Measurements from ENCODE around the gene OR10A5.
"Not testable (repeated sequence)": the region's sequence is repeated elsewhere in the genome, so short reads cannot be mapped to it uniquely, and the experiment has no call there.

OR10A5 gene

GRCh38 chr11:6882751-6883150, 37.3 kb downstream of the OR10A5 start:
- no peak overlapping the region for H3K4me3 ChIP-seq (ENCODE audit: low read depth, low read length, poor library complexity, severe bottlenecking)
- H3K9ac ChIP-seq (ENCODE audit: low read length), result no peak overlapping the region
- no peaks in the 10 kb centered on the region for H3K36me3 ChIP-seq (ENCODE audit: insufficient read depth, low read length)
- H3K27ac ChIP-seq (ENCODE audit: low read depth, low read length, poor library complexity, severe bottlenecking), result no peak overlapping the region
- no peaks in the 10 kb centered on the region for H3K27me3 ChIP-seq (ENCODE audit: insufficient read depth, low read length)
- H3K9me2 ChIP-seq (ENCODE audit: low read depth, low read length), result no peaks in the 10 kb centered on the region
- no peaks in the 10 kb centered on the region for H3K9me3 ChIP-seq (ENCODE audit: low read length)
- H3K4me2 ChIP-seq (ENCODE audit: low read length), result no peak overlapping the region
- H4K20me1 ChIP-seq (ENCODE audit: insufficient read depth, low read length), result no peaks in the 10 kb centered on the region
- H3F3A ChIP-seq (ENCODE audit: insufficient read depth, low read length), result no peaks in the 10 kb centered on the region
- no peaks in the 10 kb centered on the region for H3K79me2 ChIP-seq (ENCODE audit: insufficient read depth, low read length)
- TF ChIP-seq CTCF (IDR thresholded peaks at IDR 0.05; ENCODE audit: low read length) (no peak), EZH2 (IDR thresholded peaks at IDR 0.05; ENCODE audit: borderline replicate concordance, low read length) (no peak)
- no peak overlapping the region for H2AFZ ChIP-seq (ENCODE audit: low read length)
- H3K4me1 ChIP-seq (ENCODE audit: insufficient read depth, low read length, severe bottlenecking), result no peaks in the 10 kb centered on the region

DNA sequence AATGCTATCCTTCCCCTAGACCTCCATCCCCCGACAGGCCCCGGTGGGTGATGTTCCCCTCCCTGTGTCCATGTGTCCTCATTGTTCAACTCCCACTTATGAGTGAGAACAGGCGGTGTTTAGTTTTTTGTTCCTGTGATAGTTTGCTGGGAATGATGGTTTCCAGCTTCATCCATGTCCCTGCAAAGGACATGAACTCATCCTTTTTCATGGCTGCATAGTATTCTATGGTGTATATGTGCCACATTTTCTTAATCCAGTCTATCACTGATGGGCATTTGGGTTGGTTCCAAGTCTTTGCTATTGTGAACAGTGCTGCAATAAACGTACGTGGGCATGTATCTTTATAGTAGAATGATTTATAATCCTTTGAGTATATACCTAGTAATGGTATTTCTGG, 42.2 kb downstream of the OR10A5 start:
- not testable (repeated sequence) for H3K9me3 ChIP-seq (ENCODE audit: low read length); H3K27me3 ChIP-seq (ENCODE audit: insufficient read depth, low read length); H3K9ac ChIP-seq (ENCODE audit: low read length); H2AFZ ChIP-seq (ENCODE audit: low read length); H3K79me2 ChIP-seq (ENCODE audit: insufficient read depth, low read length); H4K20me1 ChIP-seq (ENCODE audit: insufficient read depth, low read length); H3K36me3 ChIP-seq (ENCODE audit: insufficient read depth, low read length); H3K4me1 ChIP-seq (ENCODE audit: insufficient read depth, low read length, severe bottlenecking); H3K4me3 ChIP-seq (ENCODE audit: low read depth, low read length, poor library complexity, severe bottlenecking); H3K27ac ChIP-seq (ENCODE audit: low read depth, low read length, poor library complexity, severe bottlenecking); H3K9me2 ChIP-seq (ENCODE audit: low read depth, low read length); H3F3A ChIP-seq (ENCODE audit: insufficient read depth, low read length); H3K4me2 ChIP-seq (ENCODE audit: low read length)

- Histone ChIP-seq H3K27me3 (ENCODE audit: insufficient read depth, low read length) (no peaks in the 10 kb centered on the region), H3K4me2 (ENCODE audit: low read length) (no peak overlapping the region), H3K79me2 (ENCODE audit: insufficient read depth, low read length) (no peaks in the 10 kb centered on the region), H3K4me3 (ENCODE audit: low read depth, low read length, poor library complexity, severe bottlenecking) (no peak overlapping the region), H3K36me3 (ENCODE audit: insufficient read depth, low read length) (no peaks in the 10 kb centered on the region), H3F3A (ENCODE audit: insufficient read depth, low read length) (no peaks in the 10 kb centered on the region), H2AFZ (ENCODE audit: low read length) (no peak overlapping the region), H3K9me2 (ENCODE audit: low read depth, low read length) (no peaks in the 10 kb centered on the region), H4K20me1 (ENCODE audit: insufficient read depth, low read length) (no peaks in the 10 kb centered on the region), H3K4me1 (ENCODE audit: insufficient read depth, low read length, severe bottlenecking) (no peaks in the 10 kb centered on the region), H3K27ac (ENCODE audit: low read depth, low read length, poor library complexity, severe bottlenecking) (no peak overlapping the region), H3K9ac (ENCODE audit: low read length) (no peak overlapping the region), H3K9me3 (ENCODE audit: low read length) (no peaks in the 10 kb centered on the region)
- TF ChIP-seq CTCF (IDR thresholded peaks at IDR 0.05; ENCODE audit: low read length), result no peak
Observed at GRCh38 chr11:6888830-6889229, 43.3 kb downstream of the OR10A5 start.

GRCh38 chr11:6889835-6890234, 44.4 kb downstream of the OR10A5 start:
- Histone ChIP-seq H2AFZ (ENCODE audit: low read length) (no peak overlapping the region), H3K27me3 (ENCODE audit: insufficient read depth, low read length) (no peaks in the 10 kb centered on the region), H3K9ac (ENCODE audit: low read length) (no peak overlapping the region), H3K4me2 (ENCODE audit: low read length) (no peak overlapping the region), H3K27ac (ENCODE audit: low read depth, low read length, poor library complexity, severe bottlenecking) (no peak overlapping the region), H3K4me3 (ENCODE audit: low read depth, low read length, poor library complexity, severe bottlenecking) (no peak overlapping the region), H3K4me1 (ENCODE audit: insufficient read depth, low read length, severe bottlenecking) (no peaks in the 10 kb centered on the region), H3K36me3 (ENCODE audit: insufficient read depth, low read length) (no peaks in the 10 kb centered on the region), H3K9me3 (ENCODE audit: low read length) (no peaks in the 10 kb centered on the region), H3F3A (ENCODE audit: insufficient read depth, low read length) (no peaks in the 10 kb centered on the region), H3K9me2 (ENCODE audit: low read depth, low read length) (no peaks in the 10 kb centered on the region), H3K79me2 (ENCODE audit: insufficient read depth, low read length) (no peaks in the 10 kb centered on the region), H4K20me1 (ENCODE audit: insufficient read depth, low read length) (no peaks in the 10 kb centered on the region)
- TF ChIP-seq EZH2 (IDR thresholded peaks at IDR 0.05; ENCODE audit: borderline replicate concordance, low read length) (no peak), CTCF (IDR thresholded peaks at IDR 0.05; ENCODE audit: low read length) (no peak)
